NCI-H1417 (cell line): Measurements from ENCODE around the gene IPP.
"Not testable (repeated sequence)": the region's sequence is repeated elsewhere in the genome, so short reads cannot be mapped to it uniquely, and the experiment has no call there.

Source experiments
- DNase-seq, 3 experiments: peaks; one replicate each; lab custom pipeline; 2025; lab: John Stamatoyannopoulos, UW

Gene IPP

GRCh38 chr1:45739641-45740156 lies 10.8 kb downstream of the IPP start:
- peak in 1 of 3 experiments; percentile 15 for DNase-seq

GRCh38 chr1:45739137-45739536 lies 11.3 kb downstream of the IPP start:
- DNase-seq, result no peak

- DNase-seq, result no peak
Observed at GRCh38 chr1:45730780-45731319, 19.6 kb downstream of the IPP start.

- DNase-seq, result peak in 1 of 3 experiments; percentile 24
Observed at GRCh38 chr1:45730075-45730779, 20.2 kb downstream of the IPP start.

- DNase-seq, result not testable (repeated sequence)
Observed at GRCh38 chr1:45726007-45726406, 24.4 kb downstream of the IPP start.

- no peak for DNase-seq
Observed at GRCh38 chr1:45723248-45723930, 27.1 kb downstream of the IPP start.

- DNase-seq, result no peak
Observed at GRCh38 chr1:45722809-45723208, 27.6 kb downstream of the IPP start.

- peak in 1 of 3 experiments; percentile 3 for DNase-seq
Observed at GRCh38 chr1:45721207-45721606, 29.2 kb downstream of the IPP start.

- no peak for DNase-seq
Observed at GRCh38 chr1:45718289-45718688, 32.2 kb downstream of the IPP start.

- not testable (repeated sequence) for DNase-seq
Observed at GRCh38 chr1:45717386-45717785, 33.1 kb downstream of the IPP start.

- no peak for DNase-seq
Observed at GRCh38 chr1:45716700-45717099, 33.8 kb downstream of the IPP start.

- no peak for DNase-seq
Observed at GRCh38 chr1:45713711-45714110, 36.7 kb downstream of the IPP start.

- no peak for DNase-seq
Observed at GRCh38 chr1:45704637-45705036, 45.8 kb downstream of the IPP start.

- DNase-seq, result no peak
Observed at GRCh38 chr1:45694823-45695222, 55.6 kb downstream of the IPP start.

GRCh38 chr1:45693811-45694210 lies 56.6 kb downstream of the IPP start:
- DNase-seq, result not testable (repeated sequence)

GRCh38 chr1:45687754-45688740 lies 62.4 kb downstream of the IPP start, which contains the start of gene TMEM69:
TMEM69 (plus strand) TSS chr1:45688181; CDS start chr1:45691069, 2,888 bp downstream.
- peak; percentile 84 to 93 (median 88) for DNase-seq

GRCh38 chr1:45687014-45687753 lies 63.3 kb downstream of the IPP start:
- peak; percentile 97 to 99 (median 98) for DNase-seq

GRCh38 chr1:45686288-45687013 lies 64.0 kb downstream of the IPP start, which contains the start of gene GPBP1L1:
GPBP1L1 (minus strand) TSS chr1:45686533; CDS start chr1:45659087, 27,446 bp downstream.
- peak; percentile 93 to 97 (median 94) for DNase-seq

GRCh38 chr1:45686015-45686287 lies 64.5 kb downstream of the IPP start:
- peak; percentile 72 to 85 (median 79) for DNase-seq

GRCh38 chr1:45685308-45686014 lies 65.0 kb downstream of the IPP start:
- peak in 2 of 3 experiments; percentile 34 for DNase-seq
